GM13976 (cell line): ENCODE measurements around the gene FSTL5.

ENCODE experiments used
- DNase-seq: peaks from one replicate; pipeline ENCODE4 v3.0.0; 2012; ENCODE audit warnings: low spot score
- in situ Hi-C: fragments of 300-500 bp; cut with MboI; formaldehyde crosslinking; loops from one replicate; pipeline ENCODE4 v1.12.0; 2022; ENCODE audit warnings: low sequenced_read_pairs, mixed read lengths, inconsistent platforms; ENCODE audit not compliant: unreplicated experiment
- TF ChIP-seq, protein P1 (sequence below): IDR thresholded peaks from 2 replicates; pipeline ENCODE4 v1.5.1; 2012; ENCODE audit warnings: borderline replicate concordance, mild to moderate bottlenecking; ENCODE audit not compliant: insufficient read depth; ENCODE audit errors: extremely low read depth, missing control alignments, control extremely low read depth

FSTL5 gene

DNA sequence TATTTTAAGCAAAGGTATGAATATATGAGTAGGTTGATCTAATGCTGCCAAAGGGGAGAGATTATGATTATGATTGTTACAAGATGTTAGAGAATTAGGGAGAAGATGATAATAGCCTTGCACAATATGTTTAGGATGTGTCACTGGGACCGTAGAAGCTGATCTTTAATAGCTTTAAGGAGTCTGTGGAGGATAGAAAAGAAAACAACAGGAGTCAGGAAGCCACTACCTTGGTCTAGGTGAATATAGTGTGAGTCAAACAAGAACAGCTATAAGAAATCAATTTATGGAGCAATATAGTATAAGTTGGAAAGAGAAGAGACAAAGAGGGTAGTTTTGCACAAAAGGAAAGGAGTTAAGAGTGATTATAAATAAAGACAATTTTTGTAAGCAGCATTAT is 232.7 kb downstream of the FSTL5 start:
- TF ChIP-seq, protein P1, sequence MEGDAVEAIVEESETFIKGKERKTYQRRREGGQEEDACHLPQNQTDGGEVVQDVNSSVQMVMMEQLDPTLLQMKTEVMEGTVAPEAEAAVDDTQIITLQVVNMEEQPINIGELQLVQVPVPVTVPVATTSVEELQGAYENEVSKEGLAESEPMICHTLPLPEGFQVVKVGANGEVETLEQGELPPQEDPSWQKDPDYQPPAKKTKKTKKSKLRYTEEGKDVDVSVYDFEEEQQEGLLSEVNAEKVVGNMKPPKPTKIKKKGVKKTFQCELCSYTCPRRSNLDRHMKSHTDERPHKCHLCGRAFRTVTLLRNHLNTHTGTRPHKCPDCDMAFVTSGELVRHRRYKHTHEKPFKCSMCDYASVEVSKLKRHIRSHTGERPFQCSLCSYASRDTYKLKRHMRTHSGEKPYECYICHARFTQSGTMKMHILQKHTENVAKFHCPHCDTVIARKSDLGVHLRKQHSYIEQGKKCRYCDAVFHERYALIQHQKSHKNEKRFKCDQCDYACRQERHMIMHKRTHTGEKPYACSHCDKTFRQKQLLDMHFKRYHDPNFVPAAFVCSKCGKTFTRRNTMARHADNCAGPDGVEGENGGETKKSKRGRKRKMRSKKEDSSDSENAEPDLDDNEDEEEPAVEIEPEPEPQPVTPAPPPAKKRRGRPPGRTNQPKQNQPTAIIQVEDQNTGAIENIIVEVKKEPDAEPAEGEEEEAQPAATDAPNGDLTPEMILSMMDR = no peak
- in situ Hi-C loops = no loop called here
- no peak for DNase-seq

DNA sequence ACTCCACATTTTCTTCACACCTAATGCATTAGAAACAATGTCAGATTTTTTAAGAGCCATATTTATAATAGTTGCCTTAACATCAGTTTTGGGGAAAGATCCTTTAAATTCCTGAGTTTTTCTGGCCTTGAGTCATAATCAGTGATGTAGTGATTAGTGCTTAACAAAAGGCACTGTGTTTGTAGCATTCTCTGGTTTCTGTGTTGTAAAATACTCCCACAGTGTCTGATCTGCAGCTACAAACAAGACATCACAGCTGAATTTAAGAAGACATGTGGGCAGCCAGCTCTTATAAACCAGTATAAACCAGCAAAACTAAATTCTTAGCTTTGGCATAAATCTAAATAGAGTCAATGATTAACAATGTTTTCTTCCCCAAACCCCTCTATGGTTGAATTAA is 233.8 kb downstream of the FSTL5 start:
- no peak for DNase-seq
- in situ Hi-C loops = no loop called here
- TF ChIP-seq, protein P1 = no peak

DNA sequence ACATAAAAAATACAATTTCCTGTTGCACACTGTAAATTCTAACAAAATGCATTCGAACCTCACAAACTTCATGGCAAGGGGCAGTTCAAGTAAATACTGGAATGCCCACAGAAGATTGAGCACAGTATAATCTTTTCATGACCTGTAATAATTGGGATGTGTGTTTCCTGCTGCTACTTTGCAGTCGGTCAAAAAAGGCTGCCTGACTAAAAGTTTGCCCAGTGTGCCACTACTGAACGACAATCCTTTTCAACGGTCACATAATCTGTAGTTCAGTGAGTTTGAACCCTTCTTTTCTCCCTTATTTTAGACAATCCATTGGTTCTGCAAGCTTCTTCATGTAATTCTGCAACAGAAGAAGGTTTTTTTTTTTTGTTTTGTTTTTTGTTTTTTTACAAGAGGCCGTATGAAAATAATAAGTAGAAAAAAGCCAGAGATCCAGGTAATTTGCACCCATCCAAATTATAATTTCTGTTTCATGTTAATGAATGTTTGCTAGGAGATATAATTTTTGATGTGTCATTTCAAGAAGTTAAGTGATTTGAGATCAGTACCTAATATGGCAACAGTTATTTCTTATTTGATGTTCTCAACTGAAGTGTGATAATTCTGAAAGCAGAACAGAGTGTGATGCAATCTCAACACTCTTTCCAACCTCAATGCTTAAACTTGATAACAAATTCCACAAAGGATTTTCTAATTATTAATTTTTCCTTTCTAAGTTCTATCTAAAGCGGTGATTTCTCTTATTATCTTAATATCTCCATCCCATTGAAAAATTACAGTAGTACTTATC is 237.6 kb downstream of the FSTL5 start:
- no peak for DNase-seq
- in situ Hi-C loops = no loop called here
- TF ChIP-seq, protein P1 = no peak

DNA sequence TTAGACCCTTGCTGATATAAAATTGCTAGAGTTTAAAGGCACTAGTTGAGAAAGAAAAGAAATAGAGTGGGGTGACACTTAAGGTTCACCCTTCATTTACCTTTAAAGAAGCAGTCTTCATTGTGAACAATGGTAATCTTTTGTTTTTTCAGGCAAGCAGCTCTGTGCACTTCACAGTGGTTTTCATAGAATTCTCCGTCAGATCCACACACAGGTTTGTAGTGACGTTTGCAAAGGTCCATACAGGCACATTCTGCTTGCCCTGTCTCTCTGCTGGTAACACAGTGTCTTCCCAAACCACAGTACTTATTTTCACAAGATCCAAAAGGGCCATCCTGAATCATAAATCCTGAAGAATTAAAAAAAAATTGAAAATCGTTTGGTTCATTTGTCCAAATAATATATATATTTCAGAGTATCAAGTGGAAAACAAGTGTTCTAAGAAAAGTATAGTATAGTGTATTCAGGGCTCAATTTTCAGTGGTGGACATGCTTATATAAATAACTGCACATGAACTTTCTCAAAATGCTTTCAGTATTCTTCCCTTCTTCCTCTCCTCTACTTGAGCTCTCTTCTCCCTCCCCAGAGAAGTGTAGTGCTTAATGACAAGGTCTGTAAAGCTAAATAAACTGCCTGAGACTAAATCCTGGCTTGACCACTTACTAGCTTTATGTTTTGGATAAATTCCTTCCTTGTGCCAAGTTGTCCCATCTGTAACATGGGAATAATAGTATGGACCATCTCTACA is 243.3 kb downstream of the FSTL5 start:
- DNase-seq = no peak
- in situ Hi-C loops = no loop called here
- TF ChIP-seq, protein P1 = no peak

DNA sequence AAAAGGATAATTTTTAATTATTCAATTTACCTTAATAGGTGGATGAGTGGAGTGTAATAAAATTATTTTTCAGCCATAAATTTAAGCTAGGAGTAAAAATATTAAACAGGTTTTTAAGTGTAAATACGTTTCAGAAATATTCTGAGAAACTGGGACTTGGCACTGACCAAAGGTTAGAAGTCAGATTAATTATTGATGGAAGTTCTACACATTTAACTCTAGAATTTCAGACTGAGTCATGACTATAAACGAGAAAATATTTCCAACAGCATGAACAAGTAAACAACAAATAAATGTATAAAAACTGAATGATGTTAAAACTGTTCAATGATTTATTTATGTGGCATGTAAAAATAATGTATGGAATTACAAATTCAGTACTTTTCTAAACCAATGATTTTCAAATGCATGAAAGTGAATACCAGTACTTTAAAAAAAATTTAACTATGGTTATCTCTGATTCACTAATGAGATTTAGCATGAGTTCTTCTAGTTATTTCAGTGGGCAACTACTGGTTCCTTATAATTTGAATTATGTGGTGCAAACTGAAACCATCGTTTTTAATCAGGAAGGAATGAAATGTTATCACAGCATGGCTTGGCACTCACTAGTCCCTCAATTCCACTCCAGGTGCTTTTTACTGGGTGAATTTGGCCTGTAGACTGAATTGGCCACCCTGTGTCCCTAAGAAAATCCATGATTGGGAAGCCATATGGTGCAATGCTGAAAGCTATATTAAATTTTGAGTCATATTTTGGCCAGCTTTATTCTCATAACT is 244.2 kb downstream of the FSTL5 start:
- TF ChIP-seq, protein P1 = no peak
- in situ Hi-C loops = no loop called here
- no peak for DNase-seq

DNA sequence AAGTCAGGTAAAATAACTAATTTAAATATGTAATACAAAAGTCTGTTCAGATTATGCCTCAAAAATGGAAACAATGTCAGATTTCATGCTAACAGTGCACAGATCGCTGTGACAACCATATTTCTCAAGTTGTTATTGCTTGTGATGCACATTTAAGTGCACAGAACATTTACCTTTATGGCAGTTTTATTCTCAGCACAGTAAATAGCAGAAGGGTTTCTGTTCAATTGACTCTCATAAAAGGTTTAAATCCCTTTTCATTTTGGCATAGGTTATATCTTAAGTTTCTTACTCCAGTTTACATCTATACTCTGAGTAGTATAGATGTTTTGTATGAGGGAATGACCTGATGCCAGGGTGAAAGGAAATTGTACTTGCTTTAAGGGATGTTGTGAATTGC is 247.8 kb downstream of the FSTL5 start:
- in situ Hi-C loops = no loop called here
- TF ChIP-seq, protein P1 = no peak
- no peak for DNase-seq
